Panc1 (cell line): ENCODE measurements around the gene SLC26A3.
A peak's percentile ranks its signal among the peaks of the same experiment; 100 is the strongest.

Experiments
- POLR2AphosphoS5 ChIP-seq: IDR thresholded peaks from 2 replicates; pipeline ENCODE4 v1.6.1; 2012; ENCODE audit warnings: mild to moderate bottlenecking, low read depth, low read length, moderate library complexity
- REST ChIP-seq, 2 experiments: IDR thresholded peaks; 2 replicates each; pipeline ENCODE4 v1.6.1; 2011 to 2012; ENCODE audit warnings: low read depth in 2 of 2, control low read depth in 1 of 2, low read length in 1 of 2, mild to moderate bottlenecking in 1 of 2, moderate library complexity in 1 of 2; ENCODE audit not compliant: insufficient read depth in 1 of 2
- SIN3A ChIP-seq: IDR thresholded peaks from 2 replicates; pipeline ENCODE4 v1.6.1; 2012; ENCODE audit warnings: low read depth, mild to moderate bottlenecking, low read length, moderate library complexity, borderline replicate concordance; ENCODE audit not compliant: insufficient read depth
- TF ChIP-seq, protein P1 (sequence below): fragments of 450-650 bp; IDR thresholded peaks from 2 replicates; pipeline ENCODE4 v1.5.1; 2017; ENCODE audit warnings: mild to moderate bottlenecking

- TF ChIP-seq POLR2AphosphoS5 = peak; percentile 86
- TF ChIP-seq, protein P1, sequence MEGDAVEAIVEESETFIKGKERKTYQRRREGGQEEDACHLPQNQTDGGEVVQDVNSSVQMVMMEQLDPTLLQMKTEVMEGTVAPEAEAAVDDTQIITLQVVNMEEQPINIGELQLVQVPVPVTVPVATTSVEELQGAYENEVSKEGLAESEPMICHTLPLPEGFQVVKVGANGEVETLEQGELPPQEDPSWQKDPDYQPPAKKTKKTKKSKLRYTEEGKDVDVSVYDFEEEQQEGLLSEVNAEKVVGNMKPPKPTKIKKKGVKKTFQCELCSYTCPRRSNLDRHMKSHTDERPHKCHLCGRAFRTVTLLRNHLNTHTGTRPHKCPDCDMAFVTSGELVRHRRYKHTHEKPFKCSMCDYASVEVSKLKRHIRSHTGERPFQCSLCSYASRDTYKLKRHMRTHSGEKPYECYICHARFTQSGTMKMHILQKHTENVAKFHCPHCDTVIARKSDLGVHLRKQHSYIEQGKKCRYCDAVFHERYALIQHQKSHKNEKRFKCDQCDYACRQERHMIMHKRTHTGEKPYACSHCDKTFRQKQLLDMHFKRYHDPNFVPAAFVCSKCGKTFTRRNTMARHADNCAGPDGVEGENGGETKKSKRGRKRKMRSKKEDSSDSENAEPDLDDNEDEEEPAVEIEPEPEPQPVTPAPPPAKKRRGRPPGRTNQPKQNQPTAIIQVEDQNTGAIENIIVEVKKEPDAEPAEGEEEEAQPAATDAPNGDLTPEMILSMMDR = peak; percentile 85
- TF ChIP-seq SIN3A = peak; percentile 87; the same call in 1 of the 2 replicates
- peak in 1 of 2 experiments; percentile 65; a peak in 1 of 4 replicates for TF ChIP-seq REST (IDR thresholded peaks at IDR 0.05; ENCODE audit: insufficient read depth in 1 of 2, low read depth in 2 of 2, low read length in 1 of 2)
These were observed 59.3 kb downstream of the SLC26A3 start, which contains the start of gene CBLL1 for GRCh38 chr7:107743567-107744344.
